NCI-H345 treated with DMSO at 0.1 percent for 48 hours (cell line): ENCODE results near the gene F2.
A peak's percentile ranks its signal among the peaks of the same experiment; 100 is the strongest.

Experiments
- DNase-seq: peaks from one replicate; lab custom pipeline; 2025; ENCODE audit not compliant: unreplicated experiment; lab: John Stamatoyannopoulos, UW

The F2 gene

DNA sequence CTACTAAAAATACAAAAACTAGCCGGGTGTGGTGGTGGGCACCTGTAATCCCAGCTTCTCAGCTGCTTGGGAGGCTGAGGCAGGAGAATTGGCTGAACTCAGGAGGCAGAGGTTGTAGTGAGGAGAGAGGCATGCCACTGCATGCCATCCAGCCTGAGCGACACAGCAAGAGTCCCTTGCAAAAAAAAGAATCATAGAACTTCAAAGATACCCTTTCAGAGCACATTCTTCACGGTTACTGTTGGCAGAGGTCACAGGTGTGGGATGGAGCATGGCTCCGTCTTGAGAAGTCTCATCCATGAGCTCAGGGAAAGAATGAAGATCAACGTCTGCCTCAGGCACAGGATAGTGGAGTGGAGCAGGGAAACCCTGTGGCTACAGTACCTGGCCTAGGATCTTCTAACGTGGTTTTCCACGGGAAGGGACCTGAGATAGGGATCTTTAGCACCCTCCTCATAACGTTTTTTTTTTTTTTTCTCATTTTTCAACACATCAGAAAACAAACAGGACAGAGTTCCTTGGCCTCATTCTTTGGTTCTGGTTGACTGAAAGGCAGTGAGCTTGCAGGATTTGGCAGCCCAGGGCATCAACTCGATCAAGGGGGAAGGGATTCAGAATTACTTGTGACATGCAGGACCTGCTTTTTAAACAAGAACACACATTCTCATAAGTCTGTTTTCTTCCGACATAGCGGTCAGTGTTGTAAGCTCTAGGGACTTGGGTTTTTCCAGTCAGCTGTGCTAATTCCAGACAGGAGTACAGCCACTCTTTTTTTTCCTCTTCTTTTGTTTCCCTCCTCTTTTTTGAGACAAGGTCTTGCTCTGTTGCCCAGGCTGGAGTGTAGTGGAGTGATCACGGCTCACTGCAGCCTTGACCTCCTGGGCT is 22.8 kb downstream of the F2 start:
- no peak for DNase-seq

DNA sequence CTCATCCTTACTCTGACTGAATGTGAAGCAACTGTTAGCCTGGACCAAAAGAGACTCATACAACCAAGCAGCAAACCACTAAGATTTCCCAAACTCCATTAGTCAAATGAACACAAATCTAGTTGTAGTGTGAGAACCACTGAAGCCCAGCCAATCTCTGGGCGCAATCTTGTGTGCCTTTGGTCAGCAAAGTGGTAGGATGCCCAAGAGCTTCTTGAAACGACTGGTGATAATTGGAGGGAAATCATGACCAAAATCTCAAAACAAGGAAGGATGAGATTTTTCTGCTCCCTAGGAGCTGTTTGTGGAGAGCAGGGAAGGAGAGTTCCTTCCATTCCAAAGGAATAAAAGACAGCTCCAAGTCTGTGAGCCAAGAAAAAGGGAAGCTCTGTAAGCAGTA is 24.0 kb downstream of the F2 start:
- no peak for DNase-seq

DNA sequence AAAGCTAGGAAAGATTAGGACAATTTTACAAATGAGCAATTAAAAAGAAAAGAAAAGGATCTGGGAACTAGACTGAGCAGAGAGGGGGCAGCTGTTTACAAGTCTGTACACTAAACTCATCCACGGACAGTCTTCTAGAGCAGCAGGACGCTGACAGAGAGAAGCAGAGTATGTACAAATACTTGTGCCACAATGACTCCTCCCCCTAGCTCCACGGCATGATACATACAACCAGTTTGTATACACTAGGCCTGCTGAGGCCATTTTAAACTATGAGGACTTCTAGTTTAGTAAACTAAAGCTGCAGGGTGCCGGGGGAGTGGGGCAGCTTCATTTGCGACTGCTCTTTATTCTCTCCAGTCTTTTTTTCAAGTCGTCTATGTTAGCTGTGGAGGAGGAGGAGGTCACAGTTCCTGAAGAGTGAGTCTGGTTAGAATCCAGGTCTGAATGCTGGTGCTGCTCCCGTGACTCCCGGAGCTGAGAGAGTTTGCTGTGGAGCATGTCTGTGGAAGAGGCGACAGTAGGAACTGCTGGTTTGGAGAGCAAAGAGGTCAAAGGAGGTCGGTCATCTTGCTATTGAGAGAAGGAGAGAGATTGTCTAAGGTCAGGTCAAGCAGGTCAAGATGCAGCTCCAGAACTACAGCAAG is 24.8 kb downstream of the F2 start:
- peak; percentile 88 for DNase-seq

DNA sequence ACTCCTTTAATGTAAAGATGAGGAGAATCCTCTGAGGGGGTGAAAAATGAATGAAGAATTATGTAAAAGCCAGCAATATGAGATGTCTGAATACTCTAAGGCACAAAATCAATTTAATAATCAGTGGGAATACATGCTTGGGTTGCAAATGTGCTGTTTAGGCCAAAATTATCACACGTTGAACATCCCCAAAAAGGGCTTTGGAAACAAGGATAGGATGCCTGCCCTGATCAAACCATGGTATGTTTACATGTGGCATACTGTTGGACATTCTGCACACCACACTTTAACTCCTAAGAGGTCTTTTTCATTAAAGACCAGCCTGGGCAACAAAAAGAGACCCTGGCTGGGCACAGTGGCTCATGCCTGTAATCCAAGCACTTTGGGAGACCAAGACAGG is 26.3 kb downstream of the F2 start:
- no peak for DNase-seq

DNA sequence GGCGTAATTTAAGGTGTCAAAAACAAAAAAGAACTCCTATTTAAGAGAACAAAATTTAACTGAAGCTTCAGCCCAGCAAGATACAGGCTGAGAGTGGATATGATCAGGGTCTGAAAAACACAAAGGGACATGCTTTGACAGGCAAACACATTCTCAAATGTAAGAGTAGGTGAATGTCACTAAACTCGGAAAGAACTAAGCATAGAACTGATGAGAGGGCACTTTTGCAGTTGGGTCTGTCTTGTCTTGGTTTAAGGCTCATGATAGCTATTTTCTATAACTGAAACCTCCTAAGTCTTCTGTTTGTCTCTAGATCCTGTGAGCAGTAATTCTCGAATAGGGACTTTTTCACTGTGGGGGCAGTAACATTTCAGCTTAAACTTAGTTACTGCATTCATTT is 27.0 kb downstream of the F2 start:
- DNase-seq, result no peak

DNA sequence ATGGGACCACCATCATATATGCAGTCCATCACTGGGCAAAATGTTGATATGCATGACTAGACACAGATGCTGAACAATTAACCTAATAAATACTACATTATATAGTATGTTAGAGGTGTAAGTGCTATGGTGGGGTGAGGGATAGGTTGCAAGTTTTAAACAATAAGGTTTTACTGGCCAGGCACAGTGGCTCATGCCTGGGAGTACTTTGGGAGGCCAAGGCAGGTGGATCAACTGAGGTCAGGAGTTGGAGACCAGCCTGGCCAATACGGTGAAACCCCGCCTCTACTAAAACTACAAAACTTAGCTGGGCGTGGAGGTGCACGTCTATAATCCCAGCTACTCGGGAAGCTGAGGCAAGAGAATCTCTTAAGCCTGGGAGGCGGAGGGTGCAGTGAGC is 28.1 kb downstream of the F2 start:
- DNase-seq, result no peak

DNA sequence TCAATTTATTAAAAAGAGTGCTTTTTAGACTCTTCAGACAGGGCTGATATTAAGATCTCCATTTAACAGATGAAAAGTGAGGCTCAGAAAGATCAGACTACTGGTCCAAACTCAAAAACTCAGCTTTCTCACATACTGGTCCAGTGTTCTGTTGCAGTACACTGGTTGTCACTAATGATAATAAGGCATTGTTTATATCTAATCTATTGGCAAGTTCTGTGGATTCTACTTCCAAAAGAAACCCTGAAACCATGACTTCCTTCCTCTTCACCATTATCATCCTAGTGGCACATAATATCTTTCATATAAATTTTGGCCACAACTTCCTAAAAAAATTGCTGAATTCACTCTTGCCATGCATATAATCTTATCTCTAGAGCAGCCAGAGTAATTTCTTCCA is 36.9 kb downstream of the F2 start:
- no peak for DNase-seq

DNA sequence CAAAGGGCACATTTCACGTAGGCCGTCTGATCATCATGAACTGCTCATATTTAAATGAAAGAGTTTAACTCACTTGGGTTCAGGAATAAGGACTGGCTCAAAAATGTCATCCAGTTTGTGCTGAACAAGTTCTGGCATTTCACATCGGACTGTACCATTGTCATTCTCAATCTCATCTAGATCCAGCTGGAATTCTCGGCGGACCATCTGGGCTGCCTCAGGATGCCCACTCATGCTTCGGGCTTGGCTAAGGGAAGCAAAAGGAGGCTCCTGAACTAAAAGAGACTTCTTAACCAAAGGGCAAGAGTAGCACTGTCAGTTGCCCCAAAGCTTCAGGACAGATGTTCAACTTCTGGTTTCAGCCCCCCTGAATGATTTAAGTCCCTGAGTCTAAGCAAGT is 40.2 kb downstream of the F2 start:
- DNase-seq, result no peak

DNA sequence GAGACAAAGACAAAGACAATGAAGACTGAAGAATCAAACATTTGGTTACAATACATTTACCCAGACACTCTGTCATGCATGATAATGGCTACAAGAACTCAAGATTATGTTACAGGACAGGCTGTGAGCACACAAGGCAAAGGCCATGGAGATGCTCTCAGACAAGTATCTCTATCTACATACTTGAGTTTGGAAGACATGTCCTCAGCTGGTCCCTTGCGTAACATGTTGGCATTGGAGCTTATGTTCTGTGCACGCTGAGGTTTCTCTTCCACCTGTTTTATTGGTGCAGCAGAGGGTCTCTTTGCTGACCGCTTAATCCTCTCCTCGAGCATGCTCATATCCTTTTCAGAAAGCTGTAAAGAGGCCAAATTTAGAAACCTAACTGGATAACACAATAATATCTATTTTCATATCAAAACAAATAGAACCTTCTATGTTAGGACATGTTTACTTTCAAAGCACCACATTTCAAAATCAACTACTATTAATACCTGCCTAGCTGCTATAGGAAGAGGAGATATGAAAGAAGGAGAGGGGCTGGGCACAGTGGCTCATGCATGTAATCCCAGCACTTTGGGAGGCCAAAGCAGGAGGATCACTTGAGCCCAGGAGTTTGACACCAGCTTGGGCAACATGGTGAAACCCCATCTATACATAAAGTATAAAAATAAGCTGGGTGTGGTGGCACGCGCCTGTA is 41.6 kb downstream of the F2 start:
- no peak for DNase-seq

DNA sequence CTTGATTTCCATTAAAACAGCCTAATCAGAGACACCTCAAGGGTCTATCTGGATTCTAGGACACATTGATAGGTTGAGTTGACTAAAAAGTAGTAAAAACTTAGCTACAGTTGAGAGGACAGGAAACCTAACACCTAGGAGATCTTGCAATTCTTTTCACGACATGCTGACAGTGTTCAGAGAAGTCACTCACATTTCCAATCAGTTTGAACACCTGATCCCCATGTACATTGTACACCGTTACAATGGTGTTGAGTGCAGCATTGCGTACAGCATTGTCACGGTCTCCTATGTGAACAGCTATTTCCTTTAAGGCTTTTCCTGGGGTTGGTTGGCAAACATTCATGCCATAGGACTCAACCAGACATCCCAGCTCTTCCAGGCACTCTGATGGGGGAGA is 42.8 kb downstream of the F2 start:
- no peak for DNase-seq

DNA sequence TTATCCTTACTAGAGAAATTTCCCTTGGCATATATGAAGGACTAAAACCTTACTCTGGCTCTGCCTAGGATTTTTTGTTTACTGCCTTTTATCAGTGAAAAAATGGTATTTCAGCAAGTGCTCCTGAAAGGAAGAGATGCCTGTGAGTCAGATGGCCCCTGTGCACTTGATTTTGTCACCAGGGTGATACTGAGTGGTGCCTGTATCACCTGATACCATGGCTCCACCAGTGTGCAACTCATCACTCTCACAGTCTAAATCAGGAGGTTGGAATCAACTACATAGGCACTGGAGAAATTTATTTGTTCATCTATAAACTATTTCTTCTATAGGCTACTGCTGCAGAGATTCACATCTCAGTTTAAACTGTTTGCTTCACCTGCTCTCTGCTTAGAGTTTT is 43.2 kb downstream of the F2 start:
- no peak for DNase-seq

DNA sequence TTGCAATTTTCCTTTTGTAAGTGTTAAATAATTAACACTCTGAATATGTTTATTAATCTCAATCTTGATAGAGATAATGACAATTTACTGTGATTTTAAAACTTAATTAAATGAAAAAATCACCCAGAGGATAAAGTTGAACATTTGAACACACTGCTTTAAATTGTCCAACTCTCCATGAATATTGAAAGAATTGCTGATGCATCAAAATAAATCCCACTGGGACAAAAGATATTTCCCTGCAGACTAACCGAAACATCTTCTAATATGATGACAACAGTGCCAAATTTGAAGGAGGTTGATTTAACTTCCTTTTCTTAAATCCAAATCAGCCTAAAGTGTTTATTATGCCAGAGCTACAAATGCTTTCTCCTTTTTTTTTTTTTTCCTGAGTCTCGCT is 47.6 kb downstream of the F2 start:
- no peak for DNase-seq

DNA sequence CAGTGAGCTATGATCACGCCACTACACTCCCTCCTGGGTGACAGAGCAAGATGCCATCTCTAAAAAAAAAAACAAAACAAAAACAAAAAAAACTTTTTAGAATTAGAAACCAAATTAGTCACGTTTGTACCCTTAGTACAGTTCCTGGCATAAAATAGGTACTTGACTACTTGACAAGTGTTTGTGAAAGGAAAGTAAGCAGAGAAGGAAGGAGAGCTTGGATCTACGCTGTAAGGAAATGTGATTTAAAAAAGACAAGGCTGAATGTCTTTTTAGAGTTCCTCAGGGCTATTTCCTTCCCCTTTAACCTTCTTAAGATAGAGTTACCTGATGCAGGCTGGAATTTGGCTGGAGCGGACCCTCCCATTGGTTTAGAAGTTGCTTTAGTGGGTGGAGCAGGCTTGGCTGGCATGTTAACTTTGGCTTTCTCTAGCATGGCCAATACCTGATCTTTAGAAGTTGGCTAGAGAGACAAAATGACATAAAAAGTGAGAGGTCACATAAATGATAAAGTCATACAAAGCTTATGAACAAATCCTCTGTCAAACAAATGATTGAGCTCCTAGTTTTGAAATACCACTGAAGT is 50.7 kb downstream of the F2 start:
- no peak for DNase-seq

DNA sequence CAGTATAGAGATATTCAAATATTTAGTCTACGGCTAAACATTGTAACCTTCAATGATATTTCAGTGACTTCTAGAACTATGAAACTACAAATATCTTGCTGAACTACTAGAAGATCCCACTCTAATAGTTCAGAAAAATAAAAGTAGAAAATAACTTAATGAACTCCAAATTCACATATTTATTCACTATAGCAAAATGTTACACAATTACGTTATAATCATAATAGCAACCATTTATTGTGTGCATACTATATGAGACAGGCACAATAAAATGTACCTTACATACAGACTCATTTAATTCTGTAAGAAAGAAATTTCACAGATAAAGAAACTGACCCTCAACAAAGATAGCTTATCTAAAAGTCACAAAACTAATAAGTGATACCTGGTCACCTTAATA is 57.9 kb downstream of the F2 start:
- DNase-seq, result no peak

DNA sequence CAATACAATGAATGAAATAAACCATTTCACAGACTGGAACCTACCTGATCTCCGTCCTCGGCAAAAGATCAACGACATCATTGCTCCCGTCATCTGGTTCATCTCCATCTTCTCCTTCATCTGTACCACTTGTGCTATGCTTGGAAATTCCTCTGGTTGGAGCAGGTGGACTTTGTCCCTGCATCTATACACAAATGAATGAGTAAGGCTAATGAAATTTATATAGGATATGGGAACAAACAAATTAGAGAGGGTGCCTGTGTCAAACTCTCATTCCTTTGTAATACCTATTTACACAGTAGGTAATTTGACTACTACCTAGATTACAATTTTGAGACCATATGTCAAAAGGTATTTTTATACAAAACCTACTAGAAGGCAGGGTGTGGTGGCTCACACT is 59.4 kb downstream of the F2 start:
- DNase-seq, result no peak
